ENCODE data around the gene B3GAT1.

Gene B3GAT1

GRCh38 chr11:134441281-134441680 lies 29.2 kb upstream of the B3GAT1 start:
- DNase-seq, result no peak

GRCh38 chr11:134440851-134441250 lies 28.8 kb upstream of the B3GAT1 start:
- DNase-seq, result no peak

- no peak for DNase-seq
Observed at GRCh38 chr11:134438542-134439537, 26.8 kb upstream of the B3GAT1 start.

DNA sequence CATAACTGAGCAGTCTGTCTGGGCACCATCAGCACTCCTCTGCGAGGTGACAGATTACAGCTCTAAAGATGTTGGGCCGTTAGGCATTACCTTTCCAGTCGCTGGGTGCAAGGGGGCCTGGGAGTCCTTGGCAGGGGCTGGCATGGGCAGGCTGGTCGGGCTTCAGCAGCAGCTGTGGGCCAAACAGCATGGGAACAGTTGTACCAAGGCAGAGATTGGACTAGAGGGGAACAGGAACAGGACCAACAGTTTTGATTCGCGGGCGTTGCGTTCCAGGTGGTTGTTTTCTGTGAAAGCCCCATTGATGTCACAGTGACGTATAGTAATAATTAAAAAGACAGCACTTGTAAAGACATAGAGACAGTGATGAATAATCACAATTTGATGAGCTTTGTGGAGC lies 25.8 kb upstream of the B3GAT1 start:
- no peak for DNase-seq

- no peak for DNase-seq
Observed at GRCh38 chr11:134436781-134437180, 24.7 kb upstream of the B3GAT1 start.

GRCh38 chr11:134433806-134434205 lies 21.8 kb upstream of the B3GAT1 start:
- no peak for DNase-seq

DNA sequence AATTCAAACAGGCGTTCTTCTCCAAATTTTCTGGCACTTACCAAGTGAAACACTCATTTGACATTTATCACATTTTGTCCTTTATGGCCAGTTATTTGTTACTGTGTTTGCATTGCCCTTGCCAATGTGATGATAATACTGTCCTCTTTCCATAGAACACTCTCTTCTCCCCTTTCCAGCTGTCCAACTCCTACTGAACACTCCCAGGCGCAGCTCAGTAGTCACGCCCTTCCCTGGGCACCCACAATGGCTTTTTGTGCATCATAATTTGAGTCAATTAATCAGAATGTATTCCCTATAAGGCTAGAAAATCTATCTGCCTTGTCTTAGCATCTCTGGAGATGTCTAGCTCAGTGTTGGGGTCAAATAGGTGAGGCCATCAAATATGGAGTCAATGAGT lies 21.2 kb upstream of the B3GAT1 start:
- no peak for DNase-seq

GRCh38 chr11:134432776-134433175 lies 20.7 kb upstream of the B3GAT1 start:
- no peak for DNase-seq

DNA sequence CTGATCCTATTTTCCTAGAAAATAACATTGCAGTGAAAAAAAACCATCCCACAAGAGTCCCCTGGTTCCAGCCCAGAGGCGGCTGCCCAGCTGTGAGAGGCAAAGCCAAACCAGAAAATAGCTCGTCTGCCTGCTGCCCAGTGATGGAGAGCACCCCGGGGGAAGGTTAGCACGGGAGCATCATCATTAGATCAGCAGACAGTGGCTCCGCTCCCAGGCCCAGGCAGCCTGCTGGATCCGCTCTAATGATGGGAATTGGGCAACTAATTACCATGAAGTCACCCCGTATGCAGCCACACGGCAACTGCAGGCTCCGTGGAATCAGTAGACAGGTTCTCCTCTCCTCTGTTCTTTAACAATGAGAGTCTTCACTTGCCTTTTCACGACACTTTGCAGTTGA lies 17.1 kb upstream of the B3GAT1 start:
- no peak for DNase-seq

DNA sequence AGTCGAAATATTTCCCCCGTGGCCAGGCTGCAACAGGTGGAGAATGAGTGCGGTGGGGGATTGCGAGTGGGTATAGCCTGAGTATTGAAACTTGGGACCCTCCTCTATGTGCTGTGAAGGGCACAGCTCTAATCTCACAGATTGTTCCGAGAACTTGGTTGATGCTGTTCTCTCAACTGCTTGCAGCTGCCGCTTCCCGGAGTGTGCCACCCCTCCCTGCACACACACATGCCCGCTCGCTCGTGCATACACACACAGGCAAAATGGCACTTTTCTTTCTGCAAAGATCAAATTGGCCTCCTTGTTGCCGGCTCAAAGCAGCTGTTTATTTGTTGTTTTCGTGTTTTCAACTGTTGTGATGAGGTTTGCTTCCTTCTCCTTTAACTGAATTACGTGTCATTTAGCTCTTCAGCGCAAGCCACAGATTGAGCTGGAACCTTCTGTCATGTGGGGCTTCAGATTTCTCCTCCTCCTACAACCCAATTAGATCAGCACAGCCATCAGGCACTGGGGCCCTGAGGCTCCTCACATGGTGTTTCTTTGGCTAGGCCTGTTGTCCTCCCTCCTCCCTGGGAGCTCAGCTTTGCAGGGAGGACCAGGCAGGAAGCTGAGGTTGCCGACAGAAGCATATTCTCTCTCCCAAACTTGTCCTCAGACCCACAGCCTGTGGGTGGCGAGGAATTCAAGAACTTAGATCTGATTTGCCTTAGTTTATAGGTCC lies 13.9 kb upstream of the B3GAT1 start:
- DNase-seq, result no peak

DNA sequence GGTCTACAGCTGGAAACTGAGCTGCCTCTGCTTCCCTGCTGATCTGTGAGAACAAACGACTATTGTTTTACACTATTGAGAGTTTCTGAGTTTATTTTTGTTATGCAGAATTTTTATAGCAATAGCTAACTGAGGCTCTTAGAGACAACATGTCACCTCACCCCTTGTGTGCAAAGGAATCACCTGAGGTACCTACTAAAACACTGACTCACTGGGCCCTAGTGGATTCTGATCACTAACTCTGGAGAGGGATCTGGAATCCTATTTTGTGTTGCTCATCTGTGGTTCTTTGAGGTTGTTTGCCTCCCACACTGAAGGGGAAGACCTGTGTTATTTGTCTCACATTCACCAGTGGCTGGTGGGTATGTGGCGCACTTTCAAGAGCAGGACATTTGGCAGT lies 13.4 kb upstream of the B3GAT1 start:
- no peak for DNase-seq

GRCh38 chr11:134423106-134423505 lies 11.1 kb upstream of the B3GAT1 start:
- DNase-seq, result no peak

DNA sequence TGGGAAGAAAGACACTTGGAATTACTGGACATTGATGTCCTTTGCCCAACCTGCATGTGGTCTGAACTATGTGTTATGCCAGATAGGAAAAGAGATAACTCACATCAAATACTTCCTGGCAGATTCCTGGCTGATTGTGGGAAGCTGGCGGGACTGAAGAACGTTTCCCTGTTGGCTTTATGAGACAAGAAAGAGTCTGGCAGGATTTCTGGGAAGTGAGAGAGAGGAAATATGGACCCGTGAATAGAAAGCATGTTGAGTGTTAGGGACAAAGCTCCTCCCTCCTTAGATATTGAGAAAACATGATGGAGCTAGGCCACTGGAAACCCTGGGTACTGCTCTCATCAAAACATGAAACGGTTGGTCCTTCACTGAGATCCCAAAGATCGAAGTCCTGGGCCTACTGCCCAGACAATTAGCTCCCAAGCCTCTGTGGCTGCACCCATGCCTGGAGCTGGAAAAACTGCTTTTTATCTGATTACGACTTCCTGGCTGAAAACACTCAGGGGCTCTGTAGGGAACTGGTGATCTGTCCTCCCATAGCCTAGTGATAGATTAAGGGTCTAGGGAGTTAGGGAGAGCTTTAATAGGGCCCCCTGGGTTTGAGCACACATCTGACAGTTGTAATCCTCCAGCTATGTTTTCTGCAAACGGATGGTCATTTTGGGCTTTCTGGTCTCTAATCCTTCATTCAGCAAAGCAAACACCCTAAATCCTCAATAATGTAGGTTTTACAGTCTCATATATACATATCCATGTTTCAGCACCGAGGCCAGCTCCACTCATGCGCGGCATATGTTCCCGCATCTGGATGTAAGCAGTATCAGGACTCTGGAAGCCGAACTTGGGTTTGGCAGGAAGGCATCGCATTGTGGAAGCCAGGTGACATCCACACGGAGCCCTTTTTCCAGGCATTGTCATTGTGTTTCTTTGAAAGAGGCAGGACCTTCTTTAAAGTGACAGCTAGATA lies 6.1 kb upstream of the B3GAT1 start:
- DNase-seq, result no peak

DNA sequence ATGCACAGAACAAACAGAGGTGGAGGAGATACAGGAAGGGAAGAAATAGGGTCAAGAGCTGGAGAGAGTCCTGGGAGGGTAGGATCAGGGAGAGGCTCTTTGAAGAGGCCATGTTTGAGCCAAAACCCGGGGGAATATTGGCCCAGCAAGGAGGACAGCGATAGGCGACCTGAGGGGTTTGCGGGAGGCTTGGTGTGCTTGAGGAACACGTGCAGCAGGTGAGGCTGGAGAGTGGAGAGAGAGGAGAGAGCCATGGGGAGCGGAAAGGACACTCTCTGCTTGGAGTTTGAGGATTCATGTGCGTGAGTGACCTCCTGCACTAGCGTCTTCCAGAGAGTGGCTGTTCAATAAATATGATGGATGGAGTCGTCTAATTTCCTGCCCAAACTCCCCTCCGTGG lies 4.7 kb upstream of the B3GAT1 start:
- DNase-seq, result no peak

DNA sequence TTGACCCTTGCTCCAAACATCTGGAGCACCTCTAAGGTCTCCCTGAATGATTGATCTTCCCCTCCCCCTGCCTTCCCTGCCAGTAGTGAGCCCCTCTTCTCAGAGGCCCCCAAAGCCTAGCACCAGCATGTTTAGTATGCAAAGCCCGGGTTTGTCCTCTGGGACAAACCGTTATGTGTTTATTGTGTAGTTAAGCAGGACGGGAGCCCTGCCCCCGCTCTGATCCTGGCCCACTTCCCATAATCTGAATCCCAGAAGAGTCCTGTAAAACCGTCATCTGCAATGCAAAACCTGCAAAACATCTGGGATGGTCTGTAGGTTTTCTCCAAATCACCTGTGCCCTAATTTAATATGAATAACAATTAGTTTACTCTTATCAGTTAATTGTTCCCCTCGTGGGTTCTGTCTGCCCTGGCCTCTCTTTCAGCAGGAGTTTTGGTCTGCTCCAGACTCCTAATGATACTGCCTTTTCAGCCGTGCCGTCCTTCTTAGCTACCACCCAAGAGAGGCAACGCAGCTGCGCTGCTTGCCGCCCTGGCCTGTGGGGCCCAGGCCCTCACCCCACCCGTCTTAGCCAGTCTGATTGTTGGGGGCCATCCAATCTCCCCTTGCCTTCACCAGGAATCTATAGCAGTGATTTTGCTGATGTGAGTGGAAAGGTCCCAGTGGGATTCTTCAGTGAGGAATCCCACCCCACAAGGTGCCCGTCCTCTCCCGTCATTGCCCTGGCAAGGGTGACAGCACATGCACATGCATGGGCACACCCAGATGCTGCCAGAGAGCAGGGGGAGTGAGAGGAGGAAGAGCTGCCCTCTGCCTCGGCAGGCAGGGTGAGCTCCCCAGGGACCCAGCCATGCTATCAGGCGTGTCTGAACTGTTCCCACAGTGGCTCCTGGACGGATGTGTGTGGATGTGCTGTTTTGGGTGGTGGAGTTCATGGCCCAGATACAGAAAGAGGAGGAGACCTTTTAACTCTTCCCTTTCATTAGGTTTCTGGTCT lies 3.0 kb upstream of the B3GAT1 start:
- no peak for DNase-seq

DNA sequence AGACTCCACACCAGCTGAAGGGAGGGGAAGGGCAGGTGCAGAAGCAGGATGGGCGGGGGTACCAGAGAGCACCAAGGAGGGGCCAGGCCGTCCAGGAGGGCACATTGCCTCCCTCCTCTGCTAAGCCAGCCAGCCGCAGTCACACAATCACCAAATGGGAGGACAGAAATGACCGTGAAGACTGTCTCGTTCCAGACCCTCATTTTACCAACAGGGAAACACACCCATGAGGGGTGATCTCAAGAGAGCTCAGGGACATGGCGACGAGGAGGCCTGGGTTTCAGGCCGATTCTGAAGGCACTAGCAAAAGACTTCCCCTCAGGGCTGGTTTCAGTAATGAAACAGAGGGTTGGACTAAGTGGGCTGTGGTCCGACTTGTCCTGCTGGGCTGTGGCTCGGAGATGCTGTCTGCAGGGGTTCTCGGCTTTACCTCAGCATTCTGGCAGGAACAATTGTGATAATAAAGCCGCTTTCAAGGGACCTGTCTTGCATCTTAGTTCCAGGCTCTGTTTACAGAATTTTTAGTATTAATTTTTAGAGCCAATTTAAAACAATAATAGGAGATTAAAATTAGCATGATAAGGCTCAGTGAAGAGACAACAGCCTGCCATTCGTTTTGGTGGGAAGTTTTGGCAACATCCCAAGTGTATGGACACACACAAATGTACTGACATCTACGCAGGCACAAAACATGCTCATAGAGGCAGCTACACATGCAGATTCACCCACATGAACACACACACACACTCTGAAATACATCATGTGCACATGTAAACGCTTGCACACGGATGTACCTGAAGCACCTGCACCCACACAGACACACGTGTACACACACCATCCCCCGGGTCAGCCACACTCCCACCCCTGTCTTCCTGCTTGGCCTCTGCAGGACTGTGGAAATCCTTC lies 2.0 kb upstream of the B3GAT1 start:
- DNase-seq, result no peak

GRCh38 chr11:134413043-134413825 lies 1.2 kb upstream of the B3GAT1 start:
- DNase-seq, result no peak

DNA sequence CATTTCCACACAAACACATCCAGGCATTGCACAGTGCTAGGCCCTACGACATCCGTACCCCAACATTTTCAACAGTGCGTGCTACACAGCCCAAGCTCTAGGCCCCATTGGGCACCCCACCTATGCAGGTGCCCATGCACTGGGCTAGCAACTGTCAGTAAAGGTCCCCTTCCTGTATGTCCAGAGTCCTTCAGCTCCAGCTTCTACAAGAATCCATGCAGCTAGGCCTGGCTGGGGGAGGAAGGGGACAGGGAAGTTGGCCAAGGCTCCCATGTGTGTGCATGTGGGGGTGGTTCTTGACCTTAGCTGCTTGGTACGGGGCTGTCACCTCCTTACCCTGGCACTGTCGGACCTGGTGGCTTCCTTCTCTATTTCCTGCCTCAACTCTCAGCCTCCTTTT lies 1.3 kb downstream of the B3GAT1 start:
- DNase-seq, result no peak

DNA sequence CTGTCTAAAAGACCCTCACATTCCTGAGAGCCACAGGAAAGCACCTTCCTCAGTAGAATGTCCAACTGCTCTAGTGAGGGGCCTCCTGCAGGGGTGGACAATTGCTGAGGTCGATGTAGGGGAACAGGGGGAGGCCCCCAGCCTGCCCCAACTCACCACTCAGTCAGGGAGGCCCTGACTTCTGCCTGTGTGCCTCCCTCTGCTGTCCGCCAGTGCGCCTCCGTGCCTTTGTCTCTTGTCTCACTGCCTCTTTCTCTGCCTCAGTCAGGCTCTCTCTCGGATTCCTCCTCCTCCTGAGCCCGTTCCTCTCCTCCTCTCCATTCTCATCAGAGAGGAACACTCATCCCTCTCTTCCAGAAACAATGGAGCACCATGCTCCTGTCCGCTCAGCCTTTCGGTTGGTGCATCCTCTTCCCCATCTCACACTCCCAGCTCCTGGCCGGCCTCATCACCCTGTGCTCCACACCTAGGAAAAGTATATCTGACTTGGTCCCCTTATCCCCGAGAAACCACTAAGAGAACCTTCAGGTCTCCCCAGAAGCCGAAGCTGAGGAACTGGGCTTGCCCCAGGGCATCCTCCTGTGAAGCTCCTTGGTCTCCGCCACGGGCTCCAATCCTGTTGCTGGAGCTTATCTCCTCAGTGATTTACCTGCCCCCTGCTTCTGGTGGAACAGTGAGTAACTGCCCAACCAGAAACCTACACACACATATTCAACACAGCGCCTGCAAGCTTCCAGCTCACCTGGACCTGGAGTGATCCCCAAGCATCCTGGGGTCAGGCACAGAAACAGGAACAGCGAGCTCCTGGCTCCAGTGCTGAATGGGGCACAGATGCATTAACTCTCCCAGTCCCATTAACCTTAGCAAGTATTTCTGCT lies 2.3 kb downstream of the B3GAT1 start:
- no peak for DNase-seq
